ENCODE measurements around the gene MEF2C.
"Not testable (repeated sequence)": the region's sequence is repeated elsewhere in the genome, so short reads cannot be mapped to it uniquely, and the experiment has no call there.

The MEF2C gene

DNA sequence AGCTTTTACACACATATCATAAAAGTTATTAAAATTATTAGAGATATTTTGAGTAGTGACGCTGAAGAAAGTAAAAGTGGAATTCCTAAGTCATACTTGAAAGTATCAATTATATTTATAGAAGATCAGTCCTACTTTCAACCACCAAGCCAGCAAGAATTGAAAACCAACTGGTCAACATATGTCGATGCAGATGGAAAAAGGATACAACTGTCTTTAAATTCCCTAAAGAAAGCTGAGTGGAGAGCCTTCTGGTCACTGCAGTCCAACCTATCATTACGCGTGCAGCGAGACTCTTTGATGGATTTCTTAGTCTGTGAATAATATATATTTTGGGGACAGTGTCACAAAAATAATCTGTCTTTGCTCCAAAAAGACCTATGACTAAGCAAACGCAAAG lies 15.3 kb downstream of the MEF2C start:
- H3K4me1 Mint-ChIP-seq (ENCODE audit: low read depth in 2 of 2) = no peaks in the 10 kb centered on the region
- no peaks in the 10 kb centered on the region for H3K36me3 Mint-ChIP-seq (ENCODE audit: insufficient read depth)
- no peaks in the 10 kb centered on the region for H3K9me3 Mint-ChIP-seq
- H3K27ac Mint-ChIP-seq = no peak overlapping the region
- no peaks in the 10 kb centered on the region for H3K27me3 Mint-ChIP-seq
- DNase-seq = no peak
- no peak for ATAC-seq (replicated peaks)
- no peak overlapping the region for H3K4me3 Mint-ChIP-seq

DNA sequence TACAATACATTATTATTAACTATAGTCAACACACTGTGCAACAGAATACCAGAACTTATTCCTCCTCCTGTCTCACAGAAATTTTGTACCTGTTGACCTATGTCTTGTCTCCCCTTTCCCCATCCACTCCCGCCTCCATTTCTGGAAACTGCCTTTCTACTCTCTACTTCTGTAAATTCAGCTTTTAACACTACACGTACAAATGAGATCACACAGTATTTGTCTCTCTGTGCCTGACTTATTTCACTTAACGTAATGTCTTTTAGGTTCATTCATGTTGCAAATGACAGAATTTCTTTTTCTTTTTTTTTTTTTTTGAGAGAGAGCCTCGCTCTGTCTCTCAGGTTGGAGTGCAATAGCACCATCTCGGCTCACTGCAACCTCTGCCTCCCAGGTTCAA lies 19.5 kb downstream of the MEF2C start:
- H3K4me1 Mint-ChIP-seq (ENCODE audit: low read depth in 2 of 2) = no peaks in the 10 kb centered on the region
- H3K27ac Mint-ChIP-seq = no peak overlapping the region

DNA sequence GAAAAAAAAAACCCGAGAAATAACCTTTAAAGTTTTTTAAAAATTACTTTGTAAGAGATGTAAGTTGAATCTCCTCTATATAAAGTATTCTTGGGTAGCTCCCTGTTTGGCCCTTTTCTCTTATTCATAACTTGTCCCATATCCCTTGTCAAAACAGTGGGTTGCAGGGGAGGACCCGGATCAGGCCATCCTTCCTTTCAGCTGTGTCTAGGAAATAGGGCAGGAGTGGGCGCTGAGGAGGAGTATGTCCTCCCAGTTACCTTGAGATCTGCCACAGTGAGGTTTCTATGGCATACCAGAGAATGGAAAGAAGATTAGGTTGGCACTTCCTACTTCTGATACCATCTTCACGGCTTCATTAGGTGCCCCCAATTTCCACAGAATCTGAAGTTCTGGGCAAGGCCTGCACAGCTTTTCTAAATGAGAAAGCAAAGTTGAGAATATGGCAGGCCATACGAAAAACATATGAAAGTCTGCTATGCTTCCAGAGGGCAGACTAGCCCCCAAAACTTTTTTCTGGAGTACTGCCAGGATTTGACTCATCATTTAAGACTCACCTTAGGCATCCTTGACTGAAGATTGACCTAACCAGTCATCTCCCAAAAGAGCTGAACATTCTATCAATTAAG lies 20.3 kb downstream of the MEF2C start:
- no peak overlapping the region for H3K27ac Mint-ChIP-seq
- ATAC-seq (replicated peaks) (no peak), DNase-seq (no peak)
- H3K36me3 Mint-ChIP-seq (ENCODE audit: insufficient read depth) = no peaks in the 10 kb centered on the region
- H3K9me3 Mint-ChIP-seq = no peaks in the 10 kb centered on the region
- H3K4me1 Mint-ChIP-seq (ENCODE audit: low read depth in 2 of 2) = no peaks in the 10 kb centered on the region
- H3K4me3 Mint-ChIP-seq = no peak overlapping the region
- no peaks in the 10 kb centered on the region for H3K27me3 Mint-ChIP-seq

More for the DNA sequence above, 19.5 kb downstream of the MEF2C start:
- Mint-ChIP-seq H3K36me3 (ENCODE audit: insufficient read depth) (no peaks in the 10 kb centered on the region), H3K9me3 (no peaks in the 10 kb centered on the region), H3K4me3 (no peak overlapping the region), H3K27me3 (no peaks in the 10 kb centered on the region)
- DNase-seq (no peak), ATAC-seq (replicated peaks) (no peak)

DNA sequence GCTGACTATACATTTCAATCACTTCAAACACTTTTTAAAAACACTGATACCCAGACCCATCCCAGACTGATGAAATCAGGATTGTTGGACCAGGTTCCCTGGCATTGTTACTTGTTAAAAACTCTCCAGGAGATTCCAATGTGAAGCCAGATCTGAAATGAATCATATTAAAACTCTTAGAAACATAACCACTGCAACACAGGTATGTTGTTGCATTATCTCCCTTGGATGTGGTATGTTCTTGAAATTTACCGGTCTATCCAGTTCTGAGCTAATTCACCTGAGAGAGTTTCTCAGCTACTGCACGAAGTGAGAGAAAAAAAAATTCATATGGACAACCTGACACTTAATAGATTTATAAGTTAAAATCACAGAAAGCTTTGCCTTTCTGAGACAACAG lies 21.8 kb downstream of the MEF2C start:
- Mint-ChIP-seq H3K27ac (no peak overlapping the region), H3K27me3 (no peaks in the 10 kb centered on the region), H3K9me3 (peaks cover 0 to 2% of the 10 kb centered on the region in 2 donors), H3K36me3 (ENCODE audit: insufficient read depth) (no peaks in the 10 kb centered on the region), H3K4me1 (ENCODE audit: low read depth in 2 of 2) (no peaks in the 10 kb centered on the region), H3K4me3 (no peak overlapping the region)
- ATAC-seq (replicated peaks) = no peak
- DNase-seq = no peak

DNA sequence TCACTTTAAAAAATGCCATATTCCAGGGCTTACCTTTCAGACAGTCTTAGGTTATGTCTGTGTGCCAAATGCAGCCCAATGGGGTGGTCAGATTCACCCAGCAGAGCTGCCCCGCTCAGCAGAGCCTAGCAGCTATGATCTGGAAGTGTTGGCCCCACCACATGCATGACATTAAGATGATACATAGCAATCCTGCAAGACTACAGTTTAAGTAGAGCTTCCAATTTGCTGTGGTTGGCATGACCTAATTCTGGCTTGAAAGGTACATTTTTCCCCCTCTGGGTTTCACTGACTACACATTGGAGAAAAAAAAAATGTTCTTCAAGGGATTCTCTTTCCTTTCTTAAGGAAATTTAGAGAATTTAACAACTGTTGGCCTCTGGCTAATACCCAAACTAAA lies 22.5 kb downstream of the MEF2C start:
- Mint-ChIP-seq H3K27ac (no peak overlapping the region), H3K9me3 (peaks cover 0 to 2% of the 10 kb centered on the region in 2 donors), H3K4me1 (ENCODE audit: low read depth in 2 of 2) (no peaks in the 10 kb centered on the region), H3K27me3 (no peaks in the 10 kb centered on the region), H3K36me3 (ENCODE audit: insufficient read depth) (no peaks in the 10 kb centered on the region), H3K4me3 (no peak overlapping the region)
- no peak for DNase-seq
- ATAC-seq (replicated peaks) = no peak

DNA sequence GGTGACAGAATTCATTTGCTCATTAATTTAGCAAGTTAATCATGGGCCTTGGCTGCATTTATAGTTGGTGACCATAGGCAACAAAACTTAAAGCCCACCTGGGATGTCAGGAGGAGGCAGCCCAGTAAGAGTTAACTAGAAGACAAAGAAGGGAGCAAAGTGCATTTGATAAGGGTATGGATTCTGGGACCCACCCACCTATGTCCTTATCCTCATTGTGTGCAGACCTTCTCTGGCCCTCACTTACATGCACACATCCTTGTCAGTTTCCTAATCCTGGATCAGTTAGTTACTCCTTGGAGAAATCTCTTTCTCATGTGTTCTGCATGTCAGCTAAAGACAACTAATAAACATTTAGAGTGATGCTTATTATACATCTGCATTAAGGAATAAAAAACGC lies 24.6 kb downstream of the MEF2C start:
- DNase-seq (no peak), ATAC-seq (replicated peaks) (no peak)
- Mint-ChIP-seq H3K27ac (no peak overlapping the region), H3K36me3 (ENCODE audit: insufficient read depth) (no peaks in the 10 kb centered on the region), H3K9me3 (peaks cover 0 to 2% of the 10 kb centered on the region in 2 donors), H3K4me3 (no peak overlapping the region), H3K27me3 (no peaks in the 10 kb centered on the region), H3K4me1 (ENCODE audit: low read depth in 2 of 2) (no peaks in the 10 kb centered on the region)

DNA sequence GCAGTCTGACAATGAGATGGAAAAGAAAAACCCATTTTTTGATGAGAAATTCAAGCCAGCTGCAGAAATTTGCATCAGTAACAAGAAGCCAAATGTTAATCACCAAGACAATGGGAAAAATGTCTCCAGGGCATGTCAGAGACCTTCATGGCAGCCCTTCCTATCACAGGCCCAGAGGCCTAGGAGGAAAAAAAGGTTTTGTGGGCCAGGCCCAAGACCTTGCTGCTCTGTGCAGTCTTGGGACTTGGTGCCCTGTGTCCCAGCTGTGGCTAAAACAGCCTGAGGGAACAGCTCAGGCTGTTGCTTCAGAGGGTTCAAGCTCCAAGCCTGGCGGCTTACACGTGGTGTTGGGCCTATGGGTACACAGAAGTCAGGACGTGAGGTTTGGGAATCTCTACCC lies 26.6 kb downstream of the MEF2C start:
- DNase-seq; ATAC-seq (replicated peaks); H3K9me3 Mint-ChIP-seq; H3K27ac Mint-ChIP-seq; H3K27me3 Mint-ChIP-seq; H3K4me1 Mint-ChIP-seq (ENCODE audit: low read depth in 2 of 2); H3K36me3 Mint-ChIP-seq (ENCODE audit: insufficient read depth); H3K4me3 Mint-ChIP-seq: not testable (repeated sequence)

DNA sequence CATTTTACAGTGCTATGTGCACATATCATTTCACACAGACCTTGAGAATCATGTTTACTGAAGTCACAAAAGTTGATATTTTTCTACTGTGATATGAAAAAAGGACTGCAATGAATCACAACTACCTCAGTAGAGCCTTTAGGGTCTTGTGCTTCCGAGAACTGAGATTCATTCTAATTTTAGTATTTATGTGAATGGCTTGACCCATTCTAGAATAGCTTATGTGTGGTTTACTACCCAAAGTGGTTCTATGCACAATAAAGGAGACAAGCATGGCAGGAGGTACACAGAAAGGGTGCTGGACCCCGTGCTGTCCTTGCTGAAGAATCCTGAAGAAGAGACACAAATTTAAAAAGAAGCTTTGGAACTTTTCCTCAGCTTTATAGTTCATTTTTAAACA lies 28.2 kb downstream of the MEF2C start:
- no peak for ATAC-seq (replicated peaks)
- no peaks in the 10 kb centered on the region for H3K27me3 Mint-ChIP-seq

DNA sequence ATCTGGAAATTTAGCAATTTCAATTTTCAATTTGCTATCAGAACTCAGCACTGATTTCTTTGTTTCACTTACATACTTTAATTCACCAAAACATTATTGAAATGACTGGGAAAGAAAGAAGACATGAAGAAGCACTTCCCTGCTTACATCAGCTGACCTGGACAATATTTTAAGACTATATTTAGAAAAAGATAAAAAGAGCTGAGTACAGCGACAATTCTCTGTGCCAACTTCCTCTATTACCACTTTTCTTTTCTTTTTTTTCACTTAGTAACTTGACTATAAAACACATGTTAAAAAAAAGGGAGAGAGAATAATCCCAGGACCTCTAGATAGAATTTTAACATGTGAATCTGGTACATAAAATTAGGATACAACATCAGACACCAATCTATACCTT lies 35.6 kb downstream of the MEF2C start:
- Mint-ChIP-seq H3K36me3 (ENCODE audit: insufficient read depth) (no peaks in the 10 kb centered on the region), H3K9me3 (no peaks in the 10 kb centered on the region), H3K27me3 (no peaks in the 10 kb centered on the region), H3K4me3 (no peak overlapping the region), H3K4me1 (ENCODE audit: low read depth in 2 of 2) (no peaks in the 10 kb centered on the region), H3K27ac (no peak overlapping the region)
- ATAC-seq (replicated peaks) (no peak), DNase-seq (no peak)

More for the DNA sequence above, 28.2 kb downstream of the MEF2C start:
- no peak overlapping the region for H3K4me3 Mint-ChIP-seq
- no peak for DNase-seq
- H3K9me3 Mint-ChIP-seq = peaks cover 0 to 2% of the 10 kb centered on the region in 2 donors
- H3K36me3 Mint-ChIP-seq (ENCODE audit: insufficient read depth) = no peaks in the 10 kb centered on the region
- H3K27ac Mint-ChIP-seq = no peak overlapping the region
- no peaks in the 10 kb centered on the region for H3K4me1 Mint-ChIP-seq (ENCODE audit: low read depth in 2 of 2)

DNA sequence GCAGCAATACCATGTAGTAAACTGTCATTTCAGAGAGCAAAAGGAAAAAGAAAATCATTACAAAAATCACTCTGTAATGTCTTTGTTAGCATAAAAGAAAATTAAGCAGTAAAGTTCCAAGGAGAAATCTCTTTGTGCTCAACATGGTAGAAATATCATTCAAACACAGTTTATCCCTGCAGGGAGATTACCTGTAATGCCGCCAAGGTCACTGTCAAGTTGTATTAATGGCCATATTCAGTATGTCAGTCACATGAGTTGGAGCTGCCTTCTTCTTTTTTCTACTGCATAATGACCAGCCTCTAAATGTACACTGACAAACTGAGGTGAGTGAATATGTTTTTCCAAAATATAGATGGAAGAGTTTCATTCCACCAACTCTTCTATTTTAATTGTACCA lies 36.5 kb downstream of the MEF2C start:
- Mint-ChIP-seq H3K4me3 (no peak overlapping the region), H3K27me3 (no peaks in the 10 kb centered on the region), H3K36me3 (ENCODE audit: insufficient read depth) (no peaks in the 10 kb centered on the region), H3K27ac (no peak overlapping the region), H3K4me1 (ENCODE audit: low read depth in 2 of 2) (no peaks in the 10 kb centered on the region), H3K9me3 (no peaks in the 10 kb centered on the region)
- no peak for DNase-seq
- ATAC-seq (replicated peaks) = no peak

DNA sequence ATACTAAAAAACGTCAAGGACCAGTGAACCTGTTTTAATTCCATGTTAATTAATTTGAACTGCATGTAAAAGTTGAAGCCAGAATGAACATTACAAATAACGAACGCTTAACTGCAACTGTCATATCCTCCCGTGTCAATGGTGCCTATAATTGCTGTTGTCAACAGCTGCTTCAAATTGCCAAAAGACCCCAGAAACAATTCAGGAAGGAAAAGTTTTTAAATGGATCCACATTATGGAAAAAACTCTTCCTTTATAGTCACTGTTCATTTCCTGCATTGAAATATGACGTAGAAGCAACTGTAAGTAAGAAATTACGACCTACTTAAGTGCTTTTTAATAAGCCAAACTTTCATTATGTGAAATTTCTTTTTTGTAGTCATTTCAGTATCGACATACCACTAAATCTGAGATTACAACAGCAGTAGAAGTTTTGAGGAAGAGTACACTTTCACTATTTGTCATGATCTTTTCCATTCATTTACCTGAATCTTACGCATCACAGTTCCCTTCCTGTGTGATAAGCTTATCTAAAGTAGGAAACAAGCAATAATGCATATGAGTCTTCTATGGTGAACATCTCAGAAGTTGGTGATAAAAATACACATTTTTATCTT lies 37.8 kb downstream of the MEF2C start:
- no peak for ATAC-seq (replicated peaks)

DNA sequence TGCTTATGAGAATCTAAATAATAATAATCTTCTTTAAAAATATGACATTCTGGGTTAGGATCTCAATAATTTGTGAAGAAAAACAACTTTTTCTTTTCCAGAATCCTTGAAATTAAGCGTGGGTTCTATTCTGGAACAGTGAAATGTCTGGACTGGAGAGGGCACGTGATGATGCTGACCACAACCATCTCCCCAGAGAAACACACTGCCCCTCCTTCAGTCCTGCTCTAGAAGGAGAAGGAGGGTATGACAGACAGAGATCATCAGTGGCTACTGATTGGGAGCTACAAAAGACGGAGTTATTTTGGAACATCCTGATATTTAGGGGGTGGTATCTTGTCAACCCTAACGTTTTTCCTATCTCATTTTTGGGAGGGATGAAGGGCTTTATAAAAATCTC lies 40.2 kb downstream of the MEF2C start:
- H3K36me3 Mint-ChIP-seq (ENCODE audit: insufficient read depth) = peaks cover 3% of the 10 kb centered on the region
- no peak overlapping the region for H3K27ac Mint-ChIP-seq
- H3K4me3 Mint-ChIP-seq = no peak overlapping the region
- H3K4me1 Mint-ChIP-seq (ENCODE audit: low read depth in 2 of 2) = no peaks in the 10 kb centered on the region
- DNase-seq (no peak), ATAC-seq (replicated peaks) (no peak)
- H3K9me3 Mint-ChIP-seq = no peaks in the 10 kb centered on the region
- no peaks in the 10 kb centered on the region for H3K27me3 Mint-ChIP-seq

More for the DNA sequence above, 37.8 kb downstream of the MEF2C start:
- Mint-ChIP-seq H3K36me3 (ENCODE audit: insufficient read depth) (peaks cover 3% of the 10 kb centered on the region), H3K27me3 (no peaks in the 10 kb centered on the region), H3K27ac (no peak overlapping the region), H3K4me1 (ENCODE audit: low read depth in 2 of 2) (no peaks in the 10 kb centered on the region), H3K9me3 (no peaks in the 10 kb centered on the region), H3K4me3 (no peak overlapping the region)
- DNase-seq = no peak

DNA sequence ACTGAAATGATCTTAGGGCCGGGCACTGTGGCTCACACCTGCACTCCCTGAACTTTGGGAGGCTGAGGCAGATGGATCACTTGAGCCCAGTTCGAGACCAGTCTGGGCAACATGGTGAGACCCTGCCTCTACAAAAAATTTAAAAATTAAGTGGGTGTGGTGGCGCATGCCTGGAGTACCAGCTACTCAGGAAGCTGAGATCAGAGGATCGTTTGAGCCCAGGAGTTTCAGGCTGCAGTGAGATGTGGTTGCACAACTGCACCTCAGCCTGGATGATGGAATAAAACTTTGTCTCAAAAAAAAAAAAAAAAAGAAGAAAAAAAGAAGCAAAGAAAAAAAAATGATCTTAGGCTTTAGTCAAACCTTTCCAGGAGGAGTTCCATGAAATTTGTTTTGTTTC lies 41.8 kb downstream of the MEF2C start:
- Mint-ChIP-seq H3K27ac (no peak overlapping the region), H3K4me3 (no peak overlapping the region), H3K27me3 (no peaks in the 10 kb centered on the region), H3K4me1 (ENCODE audit: low read depth in 2 of 2) (no peaks in the 10 kb centered on the region), H3K36me3 (ENCODE audit: insufficient read depth) (peaks cover 3% of the 10 kb centered on the region), H3K9me3 (no peaks in the 10 kb centered on the region)
- ATAC-seq (replicated peaks) (no peak), DNase-seq (no peak)

DNA sequence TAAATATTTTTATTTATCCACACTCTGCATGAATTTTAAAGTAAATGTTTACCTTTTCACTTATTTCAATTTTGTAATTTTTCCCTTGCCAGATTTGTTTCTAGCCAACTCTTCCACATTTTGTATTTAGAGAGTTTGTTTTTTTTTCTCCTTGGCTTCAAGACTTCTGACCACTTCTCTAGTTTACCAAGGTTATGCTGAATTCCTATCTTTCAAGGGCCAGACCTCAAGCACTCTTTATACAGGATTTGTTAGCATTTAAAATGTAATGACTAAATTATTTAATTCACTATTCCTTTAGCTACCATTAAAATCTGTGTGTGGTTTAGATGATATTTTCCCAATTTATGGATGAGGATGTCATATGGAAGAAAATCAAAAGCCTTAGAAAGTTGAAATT lies 42.5 kb downstream of the MEF2C start:
- H3K4me3 Mint-ChIP-seq = no peak overlapping the region
- H3K9me3 Mint-ChIP-seq = no peaks in the 10 kb centered on the region
- H3K27me3 Mint-ChIP-seq = no peaks in the 10 kb centered on the region
- H3K27ac Mint-ChIP-seq = no peak overlapping the region
- H3K4me1 Mint-ChIP-seq (ENCODE audit: low read depth in 2 of 2) = no peaks in the 10 kb centered on the region
- ATAC-seq (replicated peaks) (no peak), DNase-seq (no peak)
- peaks cover 3% of the 10 kb centered on the region for H3K36me3 Mint-ChIP-seq (ENCODE audit: insufficient read depth)

Data from effector memory CD8-positive, alpha-beta T cell (primary cell).